HEK293 (cell line): Measurements from ENCODE around the gene OLFM1.

Source experiments
- CTCF ChIA-PET: fragments of 350-600 bp; formaldehyde crosslinking; extraction: SDS; loops from one replicate; lab custom pipeline; 2021; ENCODE audit warnings: antibody characterized with exemption; lab: Yijun Ruan, JAX
- POLR2A ChIA-PET: fragments of 300-600 bp; formaldehyde crosslinking; extraction: SDS; loops from one replicate; lab custom pipeline; 2020; ENCODE audit warnings: antibody characterized with exemption, inconsistent platforms; lab: Yijun Ruan, JAX
- H3K27ac ChIP-seq: fragments of 200-500 bp; sonication (Bioruptor generic); 2 replicates; pipeline ENCODE4 v1.5.1; 2014; ENCODE audit warnings: low read depth, low read length, control low read depth, inconsistent platforms; ENCODE audit errors: extremely low read depth
- H3K36me3 ChIP-seq, 2 experiments: fragments of 200-500 bp in 1 of 2; sonication (Bioruptor generic) in 1 of 2; 1 replicate in 1 of 2; 2 replicates in 1 of 2; pipeline ENCODE4 v1.5.1; 2014 to 2017; ENCODE audit warnings: inconsistent platforms in 2 of 2, low read length in 2 of 2; ENCODE audit not compliant: control insufficient read depth in 2 of 2, insufficient read depth in 1 of 2
- H3K4me1 ChIP-seq: fragments of 200-500 bp; sonication (Bioruptor generic); 2 replicates; pipeline ENCODE4 v1.5.1; 2014; ENCODE audit warnings: mild to moderate bottlenecking, low read length, inconsistent platforms; ENCODE audit not compliant: control insufficient read depth, insufficient read depth
- H3K4me3 ChIP-seq: 2 replicates; pipeline ENCODE4 v1.5.1; 2011; ENCODE audit warnings: low read depth, mild to moderate bottlenecking, control low read depth, low read length, moderate library complexity
- H3K9me3 ChIP-seq: fragments of 200-500 bp; sonication (Bioruptor generic); 2 replicates; pipeline ENCODE4 v1.5.1; 2014; ENCODE audit warnings: low read depth, low read length, inconsistent platforms; ENCODE audit not compliant: control insufficient read depth, insufficient read depth
- HOXC10 ChIP-seq: sonication (generic); formaldehyde crosslinking; IDR thresholded peaks from 2 replicates; pipeline ENCODE4 v1.8.1; 2023; ENCODE audit warnings: mild to moderate bottlenecking, missing genetic modification reagents
- MEIS1 ChIP-seq: sonication (generic); formaldehyde crosslinking; IDR thresholded peaks from 2 replicates; pipeline ENCODE4 v1.8.1; 2022; ENCODE audit warnings: missing genetic modification reagents, mild to moderate bottlenecking, borderline replicate concordance
- TRIM28 ChIP-seq: IDR thresholded peaks from 2 replicates; pipeline ENCODE4 v1.6.1; 2011; ENCODE audit warnings: low read length, control low read depth, borderline replicate concordance
- ZFP37 ChIP-seq: fragments of 450-650 bp; formaldehyde crosslinking; IDR thresholded peaks from 2 replicates; pipeline ENCODE4 v1.5.1; 2016; ENCODE audit warnings: missing biosample characterization, missing genetic modification characterization
- ZIC2 ChIP-seq: fragments of 450-650 bp; formaldehyde crosslinking; IDR thresholded peaks from 2 replicates; pipeline ENCODE4 v1.5.1; 2016; ENCODE audit warnings: missing biosample characterization, missing genetic modification characterization
- ZNF121 ChIP-seq: fragments of 450-650 bp; formaldehyde crosslinking; IDR thresholded peaks from 2 replicates; pipeline ENCODE4 v1.5.1; 2016; ENCODE audit warnings: missing biosample characterization, missing genetic modification characterization
- ZNF157 ChIP-seq: fragments of 450-650 bp; formaldehyde crosslinking; IDR thresholded peaks from 2 replicates; pipeline ENCODE4 v1.5.1; 2016; ENCODE audit warnings: missing biosample characterization, missing genetic modification characterization
- ZNF184 ChIP-seq: fragments of 450-650 bp; IDR thresholded peaks from 2 replicates; pipeline ENCODE4 v1.5.1; 2018; ENCODE audit warnings: missing biosample characterization, mild to moderate bottlenecking, missing genetic modification characterization
- ZNF24 ChIP-seq: fragments of 450-650 bp; formaldehyde crosslinking; IDR thresholded peaks from 2 replicates; pipeline ENCODE4 v1.5.1; 2016; ENCODE audit warnings: missing biosample characterization, missing genetic modification characterization
- ZNF248 ChIP-seq: fragments of 450-650 bp; formaldehyde crosslinking; IDR thresholded peaks from 2 replicates; pipeline ENCODE4 v1.5.1; 2017; ENCODE audit warnings: missing biosample characterization, missing genetic modification characterization
- ZNF274 ChIP-seq, 2 experiments: fragments of 200-500 bp in 1 of 2; fragments of 450-650 bp in 1 of 2; sonication (Bioruptor generic) in 1 of 2; formaldehyde crosslinking in 1 of 2; IDR thresholded peaks; 2 replicates each; pipeline versions ENCODE4 v1.5.1 to v1.6.1; 2014 to 2016; ENCODE audit warnings: borderline replicate concordance in 1 of 2, inconsistent platforms in 1 of 2, low read length in 1 of 2, missing biosample characterization in 1 of 2, missing genetic modification characterization in 1 of 2
- ZNF292 ChIP-seq: fragments of 450-650 bp; formaldehyde crosslinking; IDR thresholded peaks from 2 replicates; pipeline ENCODE4 v1.5.1; 2016; ENCODE audit warnings: low read depth, missing biosample characterization, missing genetic modification characterization, borderline replicate concordance
- ZNF391 ChIP-seq: fragments of 450-650 bp; formaldehyde crosslinking; IDR thresholded peaks from 2 replicates; pipeline ENCODE4 v1.5.1; 2016; ENCODE audit warnings: low read depth, missing biosample characterization, missing genetic modification characterization, borderline replicate concordance
- ZNF48 ChIP-seq: fragments of 450-650 bp; formaldehyde crosslinking; IDR thresholded peaks from 2 replicates; pipeline ENCODE4 v1.5.1; 2016; ENCODE audit warnings: missing biosample characterization, missing genetic modification characterization
- ZNF544 ChIP-seq: fragments of 450-650 bp; formaldehyde crosslinking; IDR thresholded peaks from 2 replicates; pipeline ENCODE4 v1.5.0; 2017; ENCODE audit warnings: missing biosample characterization, missing genetic modification characterization
- ZNF549 ChIP-seq: fragments of 450-650 bp; IDR thresholded peaks from 2 replicates; pipeline ENCODE4 v1.5.1; 2018; ENCODE audit warnings: missing biosample characterization, missing genetic modification characterization, mild to moderate bottlenecking, inconsistent platforms, moderate library complexity
- ZNF610 ChIP-seq: fragments of 450-650 bp; formaldehyde crosslinking; IDR thresholded peaks from 2 replicates; pipeline ENCODE4 v1.5.1; 2016; ENCODE audit warnings: missing biosample characterization, missing genetic modification characterization, borderline replicate concordance
- ZNF626 ChIP-seq: fragments of 450-650 bp; sonication (Bioruptor Pico); formaldehyde crosslinking; IDR thresholded peaks from 2 replicates; pipeline ENCODE4 v1.5.1; 2018; ENCODE audit warnings: missing biosample characterization, missing genetic modification characterization, inconsistent platforms
- ZNF776 ChIP-seq: fragments of 450-650 bp; formaldehyde crosslinking; IDR thresholded peaks from 2 replicates; pipeline ENCODE4 v1.5.0; 2017; ENCODE audit warnings: missing biosample characterization, missing genetic modification characterization, borderline replicate concordance
- ZNF785 ChIP-seq: fragments of 450-650 bp; formaldehyde crosslinking; IDR thresholded peaks from 2 replicates; pipeline ENCODE4 v1.5.1; 2016; ENCODE audit warnings: missing biosample characterization, missing genetic modification characterization
- ZSCAN18 ChIP-seq: fragments of 450-650 bp; formaldehyde crosslinking; IDR thresholded peaks from 2 replicates; pipeline ENCODE4 v1.5.1; 2016; ENCODE audit warnings: missing biosample characterization, missing genetic modification characterization
- TF ChIP-seq, protein P1 (sequence below): fragments of 450-650 bp; formaldehyde crosslinking; IDR thresholded peaks from 2 replicates; pipeline ENCODE4 v1.5.1; 2016; ENCODE audit warnings: missing biosample characterization, missing genetic modification characterization

The OLFM1 gene

GRCh38 chr9:135146241-135146640 lies 58.8 kb downstream of the OLFM1 start:
- ChIA-PET POLR2A (no interaction called here), CTCF (no interaction called here)
- no peak overlapping the region for H3K27ac ChIP-seq
- TF ChIP-seq MEIS1 (no peak), TRIM28 (no peak), ZNF776 (tag by site-specific recombination) (no peak), ZNF121 (tag by site-specific recombination) (no peak), ZNF292 (tag by site-specific recombination) (no peak), ZSCAN18 (tag by site-specific recombination) (no peak)
- peaks cover 3% of the 10 kb centered on the region; the same call in 1 of the 2 replicates for H3K4me1 ChIP-seq
- H3K36me3 ChIP-seq: no peaks in the 10 kb centered on the region
- no peak overlapping the region for H3K4me3 ChIP-seq
- H3K9me3 ChIP-seq: no peaks in the 10 kb centered on the region

- peaks cover 3% of the 10 kb centered on the region; the same call in 1 of the 2 replicates for H3K4me1 ChIP-seq
- H3K36me3 ChIP-seq: no peaks in the 10 kb centered on the region
- no peak for TF ChIP-seq ZNF549 (tag by site-specific recombination)
- TF ChIP-seq, protein P1, sequence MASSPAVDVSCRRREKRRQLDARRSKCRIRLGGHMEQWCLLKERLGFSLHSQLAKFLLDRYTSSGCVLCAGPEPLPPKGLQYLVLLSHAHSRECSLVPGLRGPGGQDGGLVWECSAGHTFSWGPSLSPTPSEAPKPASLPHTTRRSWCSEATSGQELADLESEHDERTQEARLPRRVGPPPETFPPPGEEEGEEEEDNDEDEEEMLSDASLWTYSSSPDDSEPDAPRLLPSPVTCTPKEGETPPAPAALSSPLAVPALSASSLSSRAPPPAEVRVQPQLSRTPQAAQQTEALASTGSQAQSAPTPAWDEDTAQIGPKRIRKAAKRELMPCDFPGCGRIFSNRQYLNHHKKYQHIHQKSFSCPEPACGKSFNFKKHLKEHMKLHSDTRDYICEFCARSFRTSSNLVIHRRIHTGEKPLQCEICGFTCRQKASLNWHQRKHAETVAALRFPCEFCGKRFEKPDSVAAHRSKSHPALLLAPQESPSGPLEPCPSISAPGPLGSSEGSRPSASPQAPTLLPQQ (tag by site-specific recombination): no peak
- no peak for TF ChIP-seq ZNF184 (tag by site-specific recombination)
- no peaks in the 10 kb centered on the region for H3K9me3 ChIP-seq
- H3K27ac ChIP-seq: no peak overlapping the region
- no peak overlapping the region for H3K4me3 ChIP-seq
- CTCF ChIA-PET: no interaction called here
- POLR2A ChIA-PET: no interaction called here
Observed at GRCh38 chr9:135146766-135147473, 59.5 kb downstream of the OLFM1 start.

DNA sequence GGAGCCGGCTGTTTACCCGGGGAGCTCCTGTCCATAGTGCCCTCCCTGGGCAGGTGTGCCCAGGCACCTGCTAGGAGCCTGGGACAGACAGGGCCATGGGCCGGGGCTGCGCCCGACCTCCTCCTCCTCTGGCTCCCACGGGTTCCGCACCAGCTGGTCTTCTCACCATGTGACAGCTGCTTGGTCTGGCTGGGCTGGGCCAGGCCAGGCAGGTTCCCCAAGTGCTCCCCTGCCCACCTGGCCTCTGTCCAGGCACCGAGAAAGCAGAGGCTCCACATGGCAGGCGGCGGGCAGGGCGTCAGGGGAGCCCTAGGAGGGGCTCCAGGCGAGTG lies 60.0 kb downstream of the OLFM1 start:
- Histone ChIP-seq H3K27ac (no peak overlapping the region), H3K4me3 (no peak overlapping the region), H3K36me3 (no peaks in the 10 kb centered on the region), H3K4me1 (peaks cover 3% of the 10 kb centered on the region; the same call in 1 of the 2 replicates), H3K9me3 (no peaks in the 10 kb centered on the region)
- CTCF ChIA-PET: interaction anchor here (0.6 kb wide), 1 partner anchor 651 kb away, joined by 5 read pairs; no protein-coding TSS in a partner anchor
- POLR2A ChIA-PET: no interaction called here
- TF ChIP-seq ZNF274 (IDR thresholded peaks at IDR 0.05; ENCODE audit: low read length): no peak
- no peak for TF ChIP-seq ZNF274 (tag by site-specific recombination; IDR thresholded peaks at IDR 0.05; ENCODE audit: borderline replicate concordance)
- no peak for TF ChIP-seq HOXC10 (CRISPR knock-in tag)
- TF ChIP-seq ZNF785 (tag by site-specific recombination): no peak
- TF ChIP-seq ZNF24 (tag by site-specific recombination): no peak
- TF ChIP-seq ZNF248 (tag by site-specific recombination): no peak

- POLR2A ChIA-PET: no interaction called here
- Histone ChIP-seq H3K4me3 (no peak overlapping the region), H3K27ac (no peak overlapping the region), H3K36me3 (no peaks in the 10 kb centered on the region), H3K4me1 (peaks cover 3% of the 10 kb centered on the region; the same call in 1 of the 2 replicates), H3K9me3 (no peaks in the 10 kb centered on the region)
- CTCF ChIA-PET: interaction anchor here (0.6 kb wide), 1 partner anchor 651 kb away, joined by 5 read pairs; no protein-coding TSS in a partner anchor
- TF ChIP-seq ZNF626 (tag by site-specific recombination) (no peak), ZSCAN18 (tag by site-specific recombination) (no peak), ZNF391 (tag by site-specific recombination) (no peak), ZNF610 (tag by site-specific recombination) (no peak), ZNF48 (tag by site-specific recombination) (no peak), ZNF157 (tag by site-specific recombination) (no peak), ZFP37 (tag by site-specific recombination) (no peak), ZIC2 (tag by site-specific recombination) (no peak; the same call in 1 of the 2 replicates), ZNF544 (tag by site-specific recombination) (no peak)
Observed at GRCh38 chr9:135147938-135148337, 60.5 kb downstream of the OLFM1 start.
